GM04504 (cell line): ENCODE data around the gene SND1.
A peak's percentile ranks its signal among the peaks of the same experiment; 100 is the strongest.

Experiments used
- DNase-seq: peaks from one replicate; pipeline ENCODE4 v3.0.0-alpha.2; 2012; ENCODE audit warnings: low read depth

Gene SND1

DNA sequence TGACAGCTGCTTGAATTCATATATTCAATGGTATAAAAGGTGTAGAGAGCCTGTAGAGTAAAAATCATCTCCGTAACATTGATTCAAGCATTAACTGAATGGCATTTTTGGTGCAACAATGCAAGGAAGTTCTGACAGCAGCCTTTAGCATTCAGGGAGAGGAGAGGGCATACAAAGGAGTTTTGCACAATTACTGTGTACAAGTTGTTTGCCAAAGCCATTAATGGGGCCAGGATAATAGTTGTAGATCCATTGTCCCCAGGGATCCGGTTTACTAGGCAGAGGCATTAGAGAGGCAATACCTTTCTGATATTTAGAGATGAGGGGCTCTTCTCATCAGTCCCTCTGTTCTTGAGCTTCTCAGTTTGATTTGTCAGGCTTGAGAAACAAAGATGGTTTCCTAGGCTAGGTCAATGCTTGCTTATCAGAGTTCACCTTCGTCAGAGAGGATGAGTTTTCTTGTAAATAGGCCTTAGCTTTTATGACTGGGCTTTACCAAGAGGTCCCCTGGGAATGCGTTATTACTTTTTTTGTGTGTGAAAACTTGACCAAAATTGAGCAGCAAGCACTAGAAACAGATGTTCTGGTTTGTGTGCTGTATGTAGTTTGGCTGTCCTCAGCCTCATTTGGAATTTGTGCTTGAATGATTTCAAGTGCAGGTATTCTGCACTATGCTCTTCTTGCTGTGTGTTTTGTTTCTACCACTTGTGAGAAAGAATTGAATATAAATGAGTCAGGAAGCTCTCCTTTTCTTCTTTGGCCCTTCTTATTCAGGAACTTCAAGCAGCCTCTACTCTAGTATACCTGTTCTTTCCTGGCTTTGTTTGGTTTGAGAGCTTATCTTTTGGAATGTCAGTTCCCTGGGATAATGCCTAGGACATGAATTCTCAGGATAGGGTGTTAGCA, 32.0 kb downstream of the SND1 start:
- DNase-seq: no peak

DNA sequence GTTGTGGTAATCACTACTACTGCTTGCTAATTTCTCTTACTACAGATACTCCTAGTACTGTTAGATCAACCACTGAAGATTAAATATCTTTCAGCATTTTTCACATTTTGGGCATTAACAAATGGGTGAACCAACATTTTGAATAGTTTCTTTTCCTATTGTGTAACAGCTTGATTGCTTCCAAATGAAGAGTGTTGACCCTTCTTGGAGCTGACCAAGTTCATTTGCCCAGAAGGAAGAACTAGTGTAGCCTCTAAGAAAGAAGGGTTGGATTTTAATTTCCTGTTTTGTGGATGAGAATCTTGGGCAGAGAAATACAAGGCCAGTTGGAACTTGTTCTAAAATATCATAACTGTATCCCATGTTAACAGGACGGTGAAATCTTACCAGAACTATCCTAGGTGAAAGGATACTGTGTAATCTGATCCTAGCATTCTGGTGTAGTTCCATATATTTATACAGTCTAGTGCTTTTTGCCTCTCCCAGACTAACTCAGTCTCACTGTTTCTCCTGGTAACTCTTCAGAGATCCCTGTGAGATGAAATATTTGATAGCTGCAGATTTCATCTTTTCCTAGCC, 37.3 kb downstream of the SND1 start:
- no peak for DNase-seq

DNA sequence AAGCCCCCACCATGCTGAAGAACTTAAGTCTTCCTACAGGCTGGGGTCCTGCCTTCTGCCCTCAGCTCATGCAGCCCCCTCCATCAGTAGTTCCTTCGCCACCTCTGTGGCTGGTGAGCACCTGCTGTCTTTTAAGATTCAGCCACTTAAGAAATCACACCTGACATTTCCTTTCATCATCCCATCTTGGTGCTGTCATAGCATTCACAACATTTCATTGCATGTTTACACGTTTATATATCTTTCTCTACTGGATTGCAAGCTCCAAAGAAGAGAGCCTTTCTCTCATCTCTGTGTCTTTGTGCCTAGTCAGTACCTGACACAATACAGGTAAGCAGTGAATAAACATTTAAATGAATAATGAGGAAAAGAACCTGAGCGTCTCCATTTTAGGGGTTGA, 38.3 kb downstream of the SND1 start:
- no peak for DNase-seq

DNA sequence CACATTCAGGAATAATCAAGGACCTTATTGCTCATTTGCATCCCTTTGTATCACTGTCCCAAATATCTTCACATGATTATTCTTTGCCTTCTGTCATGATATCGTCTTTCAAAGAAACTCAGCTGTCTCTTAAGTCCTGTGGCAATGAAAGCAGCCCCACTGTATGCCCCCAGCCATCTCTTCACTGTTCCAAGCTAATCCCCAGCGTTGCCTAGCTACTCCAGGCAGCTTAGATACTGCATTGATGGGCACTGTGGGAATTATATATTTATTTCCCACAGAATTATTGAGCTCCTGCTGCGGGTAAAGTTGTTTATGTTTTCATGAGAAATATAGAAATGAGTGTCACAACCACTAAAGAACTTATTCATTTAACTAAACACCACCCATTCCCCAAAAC, 38.8 kb downstream of the SND1 start:
- no peak for DNase-seq

DNA sequence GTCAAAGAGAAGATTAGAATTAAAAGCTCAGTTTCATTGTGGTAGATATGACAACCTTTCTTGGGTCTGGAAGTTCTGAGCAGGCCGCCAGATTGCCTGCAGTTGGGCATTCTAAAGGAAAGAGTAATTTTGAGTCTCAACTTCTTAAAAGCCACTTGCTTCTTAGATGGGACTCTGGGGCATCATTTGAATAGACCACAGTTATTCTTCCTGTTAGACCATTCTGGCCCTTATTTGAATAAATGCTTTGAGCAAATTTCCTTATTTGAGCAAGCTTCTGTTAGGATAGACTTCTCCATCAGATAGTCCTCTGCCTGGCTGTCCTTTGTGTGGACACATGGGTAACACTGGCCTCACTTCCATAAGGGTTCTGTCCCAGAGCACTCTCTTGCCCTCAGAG, 40.2 kb downstream of the SND1 start:
- DNase-seq: no peak

DNA sequence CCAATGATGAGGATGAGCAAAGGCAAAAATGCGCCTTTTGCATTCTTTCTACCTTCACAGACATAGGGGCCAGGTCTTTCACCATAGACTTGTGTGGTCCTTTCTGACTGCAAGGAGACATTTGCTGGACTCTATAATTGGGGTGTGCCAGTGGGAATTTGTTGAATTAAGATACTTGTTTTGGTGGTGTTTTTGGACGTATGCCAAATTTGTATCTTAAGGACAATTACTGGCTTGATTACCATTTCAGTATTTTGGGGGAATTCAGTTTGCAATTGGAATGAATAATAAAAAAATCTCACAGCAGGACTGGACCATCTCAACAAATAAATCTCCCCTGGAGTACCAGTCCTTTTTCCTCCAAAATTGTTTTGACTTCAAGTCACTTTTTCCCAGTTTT, 47.9 kb downstream of the SND1 start:
- no peak for DNase-seq

DNA sequence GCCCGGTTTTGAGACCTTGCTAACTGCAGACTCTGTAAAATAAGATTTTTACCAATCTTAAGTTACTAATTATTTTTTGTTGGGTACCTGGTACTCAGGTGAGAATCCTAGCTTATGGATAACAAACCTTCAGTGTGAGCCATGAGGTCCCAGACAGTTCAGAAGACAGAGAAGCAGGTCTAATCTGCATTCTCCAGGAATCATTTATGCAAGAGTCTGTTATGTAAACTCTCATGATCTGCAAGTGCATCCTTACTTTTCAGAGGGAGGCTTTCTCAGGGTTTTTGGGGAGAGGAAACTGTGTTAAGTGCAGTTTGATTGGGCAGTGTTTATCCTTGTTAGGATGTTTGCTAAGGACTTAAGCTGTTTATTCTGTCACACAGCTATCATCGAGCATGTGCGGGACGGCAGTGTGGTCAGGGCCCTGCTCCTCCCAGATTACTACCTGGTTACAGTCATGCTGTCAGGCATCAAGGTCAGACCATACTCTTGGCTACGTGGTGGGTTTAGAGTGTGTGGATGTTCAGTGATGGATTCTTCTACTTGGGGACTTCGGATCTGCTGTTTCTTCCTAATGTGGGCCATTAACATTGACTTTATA, 50.2 kb downstream of the SND1 start:
- no peak for DNase-seq

DNA sequence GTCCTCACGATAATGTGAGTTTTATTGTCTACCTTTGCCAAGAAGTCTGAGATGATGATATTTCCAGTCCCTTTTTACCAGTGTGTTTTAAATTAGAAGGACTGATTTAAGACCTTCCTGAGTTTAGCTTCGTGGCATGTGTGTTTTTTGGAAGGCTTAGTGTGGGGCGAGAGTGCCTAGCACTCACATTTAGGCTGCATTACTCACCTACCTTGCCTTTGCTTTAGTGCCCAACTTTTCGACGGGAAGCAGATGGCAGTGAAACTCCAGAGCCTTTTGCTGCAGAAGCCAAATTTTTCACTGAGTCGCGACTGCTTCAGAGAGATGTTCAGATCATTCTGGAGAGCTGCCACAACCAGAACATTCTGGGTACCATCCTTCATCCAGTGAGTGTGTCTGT, 50.9 kb downstream of the SND1 start:
- peak; percentile 32 for DNase-seq

DNA sequence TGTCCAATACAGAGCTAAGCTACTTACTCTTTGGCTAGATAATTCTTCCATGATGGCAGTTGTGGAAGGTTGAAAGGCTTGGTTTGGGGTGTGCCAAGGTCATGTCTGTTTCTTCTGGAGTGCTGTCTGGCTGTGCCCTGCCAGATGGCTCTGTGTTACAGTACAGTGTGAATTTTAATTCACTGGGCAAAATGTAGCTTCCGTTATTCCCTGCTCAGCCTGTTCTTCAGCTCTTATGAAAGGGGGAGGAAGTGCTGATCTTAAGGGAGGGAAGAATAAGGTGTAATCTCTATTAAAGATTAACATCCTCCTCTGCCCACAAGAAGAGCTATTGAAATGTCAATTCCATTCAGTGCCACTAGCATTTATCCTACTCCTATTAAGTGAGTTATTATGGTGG, 52.2 kb downstream of the SND1 start:
- no peak for DNase-seq

DNA sequence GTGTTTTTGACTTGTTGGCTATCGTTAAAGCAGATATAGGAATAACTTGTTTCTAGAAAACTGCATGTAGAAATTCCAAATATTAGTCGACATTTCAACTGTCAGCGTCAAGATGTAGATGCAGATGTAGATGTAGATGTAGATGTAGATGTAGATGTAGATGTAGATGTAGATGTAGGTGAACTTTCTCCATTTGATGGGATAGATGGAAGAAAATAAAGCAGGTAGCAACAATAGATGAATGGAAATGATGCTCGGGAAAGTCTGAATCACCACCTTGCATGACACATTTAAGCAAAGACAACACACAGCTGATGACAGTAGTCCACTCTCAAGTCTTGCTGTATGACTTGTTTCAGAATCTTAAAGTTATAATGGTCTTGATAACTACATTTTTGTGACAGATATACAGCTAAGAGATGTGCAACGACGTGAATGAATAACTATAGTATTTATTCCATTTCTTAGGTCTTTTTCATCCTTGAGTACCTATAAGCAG, 53.5 kb downstream of the SND1 start:
- DNase-seq: no peak

DNA sequence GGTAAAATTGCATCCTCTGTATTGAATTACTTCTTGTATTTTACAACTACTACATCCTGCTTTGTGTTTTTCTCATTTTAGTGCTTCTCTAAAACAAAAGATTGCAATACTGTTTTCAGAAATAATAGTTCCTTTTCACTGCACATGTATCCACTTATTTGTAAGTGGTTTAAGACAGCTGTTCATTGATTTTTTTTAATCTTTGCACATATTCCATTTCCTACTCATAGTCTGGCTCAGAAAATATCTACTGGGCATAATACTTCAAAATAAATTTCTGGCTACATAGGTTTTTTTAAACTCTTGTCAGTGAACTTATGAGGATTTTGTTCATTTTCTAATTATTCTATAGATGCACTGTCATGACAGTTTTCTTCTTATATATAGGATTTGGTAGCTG, 54.8 kb downstream of the SND1 start:
- DNase-seq: no peak

DNA sequence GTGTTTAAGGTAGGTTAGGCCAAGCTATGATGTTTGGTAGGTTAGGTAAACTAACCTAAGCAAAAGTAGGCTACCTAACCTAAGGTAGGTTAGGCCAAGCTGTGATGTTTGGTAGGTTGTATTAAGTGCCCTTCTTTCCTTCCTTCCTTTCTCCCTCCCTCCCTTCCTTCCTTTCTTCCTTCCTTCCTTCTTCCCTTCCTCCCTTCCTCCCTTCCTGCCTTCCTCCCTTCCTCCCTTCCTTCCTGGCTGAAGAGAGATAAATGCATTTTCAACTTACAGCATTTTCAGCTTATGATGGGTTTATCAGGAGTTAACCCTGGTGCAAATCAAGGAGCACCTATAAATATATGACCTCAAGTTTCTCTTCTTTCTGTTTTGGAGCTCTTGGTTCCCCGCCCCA, 56.2 kb downstream of the SND1 start:
- no peak for DNase-seq

DNA sequence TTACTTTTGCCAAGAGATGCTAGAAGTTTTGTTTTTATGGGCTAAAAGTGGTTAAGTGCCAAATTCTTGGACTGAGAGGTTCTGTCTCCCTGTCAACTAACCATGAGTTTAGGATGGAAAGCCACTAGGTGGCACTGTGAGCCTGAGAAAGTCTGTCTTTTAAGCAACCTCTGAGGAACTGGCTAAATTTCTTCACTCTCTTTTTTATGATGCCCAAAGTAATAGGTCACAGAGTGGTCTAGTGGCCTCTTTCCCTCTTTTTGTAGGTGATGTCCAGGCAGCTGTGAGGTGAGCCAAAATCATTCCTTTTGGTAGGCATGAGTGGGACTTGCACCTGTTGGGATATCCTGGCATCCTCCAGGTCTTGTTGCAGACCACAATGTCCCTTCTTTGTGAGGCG, 56.8 kb downstream of the SND1 start:
- peak; percentile 92 for DNase-seq

DNA sequence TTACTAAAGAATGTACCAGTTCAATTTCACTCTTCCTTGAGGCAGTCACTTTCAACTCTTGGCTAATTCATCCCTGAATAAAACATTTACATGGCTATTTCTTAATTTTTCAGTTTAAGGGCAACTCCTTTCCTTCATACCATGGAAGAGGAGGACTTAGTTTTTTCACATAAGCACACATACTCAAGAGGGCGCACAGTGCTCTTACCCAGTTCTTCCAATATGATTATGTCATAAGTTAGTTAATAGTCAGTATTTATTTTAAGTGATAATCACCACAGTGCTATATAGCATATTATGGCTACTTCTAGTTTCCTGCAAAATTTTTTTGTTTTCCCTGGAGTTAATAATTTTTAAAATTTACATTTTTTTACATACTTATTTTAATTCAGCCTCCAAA, 58.6 kb downstream of the SND1 start:
- DNase-seq: no peak

DNA sequence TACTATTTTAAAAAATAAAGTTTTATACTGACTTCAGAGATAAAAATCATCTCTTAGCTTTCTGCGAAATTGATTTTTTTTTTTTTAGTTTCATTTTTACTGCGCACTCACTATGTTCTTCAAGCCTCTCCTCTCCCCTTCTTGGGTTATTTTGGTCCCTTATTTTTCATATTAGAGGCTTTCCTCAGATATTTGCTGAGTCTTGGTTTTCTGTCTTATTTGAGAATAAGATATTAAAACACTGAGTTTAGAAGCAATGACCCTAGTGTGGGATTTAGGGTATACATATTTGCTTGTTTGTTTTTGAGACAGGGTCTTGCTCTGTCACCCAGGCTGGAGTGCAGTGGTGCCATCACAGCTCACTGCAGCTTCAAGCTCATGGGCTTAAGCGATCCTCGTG, 59.9 kb downstream of the SND1 start:
- DNase-seq: no peak

DNA sequence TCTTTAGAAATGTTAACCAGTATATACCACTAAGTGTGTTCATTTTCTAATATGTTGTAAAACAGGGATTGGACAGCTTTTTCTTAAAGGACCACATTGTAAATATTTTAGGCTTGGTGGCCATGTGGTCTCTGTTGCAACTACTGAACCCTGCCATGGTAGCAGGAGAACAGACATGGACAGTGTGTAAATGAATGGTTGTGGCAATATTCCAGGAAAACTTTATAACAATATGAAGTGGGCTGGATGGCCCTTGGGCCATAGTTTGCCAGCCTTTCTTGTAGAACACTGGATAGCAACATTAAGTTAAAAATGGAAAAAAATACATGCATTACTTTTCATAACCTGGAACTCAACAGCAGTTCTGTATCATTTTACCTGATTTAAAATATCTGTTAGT, 61.0 kb downstream of the SND1 start:
- no peak for DNase-seq

DNA sequence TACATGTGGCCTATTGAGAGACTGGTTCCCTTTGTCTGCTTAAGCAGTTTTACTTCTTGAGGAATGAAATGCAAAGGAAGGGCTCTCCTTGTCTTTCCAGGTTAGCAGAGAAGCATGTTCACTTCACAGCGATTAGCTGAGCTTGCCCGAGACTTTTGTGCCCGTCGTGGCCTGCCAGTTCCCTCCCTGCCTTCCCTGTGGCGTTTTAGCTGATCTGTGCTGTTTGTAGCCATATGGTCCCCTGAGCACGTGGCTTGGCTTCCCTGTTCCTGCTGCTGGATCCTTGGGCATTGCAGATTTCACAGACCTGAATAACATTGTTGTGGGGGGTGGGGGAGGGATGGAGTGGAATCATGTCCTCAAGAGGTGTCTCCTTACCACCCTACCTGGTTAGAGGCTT, 61.8 kb downstream of the SND1 start:
- no peak for DNase-seq

DNA sequence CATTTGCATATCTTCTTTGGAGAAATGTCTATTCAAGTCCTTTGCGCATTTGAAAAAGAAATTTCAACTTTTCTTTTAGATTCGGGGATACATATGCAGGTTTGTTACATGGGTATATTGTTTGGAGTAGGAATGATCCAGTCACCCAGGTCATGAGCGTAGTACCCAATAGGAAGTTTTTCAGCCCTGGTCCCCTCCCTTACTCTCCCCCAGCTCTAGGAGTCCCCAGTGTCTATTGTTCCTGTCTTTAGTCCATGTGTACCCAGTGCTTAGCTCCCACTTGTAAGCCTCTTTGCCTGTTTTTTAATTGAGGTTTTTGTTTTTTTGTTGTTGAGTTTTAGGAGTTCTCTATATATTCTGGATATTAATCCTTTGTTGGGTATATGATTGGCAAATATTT, 63.3 kb downstream of the SND1 start:
- DNase-seq: no peak

DNA sequence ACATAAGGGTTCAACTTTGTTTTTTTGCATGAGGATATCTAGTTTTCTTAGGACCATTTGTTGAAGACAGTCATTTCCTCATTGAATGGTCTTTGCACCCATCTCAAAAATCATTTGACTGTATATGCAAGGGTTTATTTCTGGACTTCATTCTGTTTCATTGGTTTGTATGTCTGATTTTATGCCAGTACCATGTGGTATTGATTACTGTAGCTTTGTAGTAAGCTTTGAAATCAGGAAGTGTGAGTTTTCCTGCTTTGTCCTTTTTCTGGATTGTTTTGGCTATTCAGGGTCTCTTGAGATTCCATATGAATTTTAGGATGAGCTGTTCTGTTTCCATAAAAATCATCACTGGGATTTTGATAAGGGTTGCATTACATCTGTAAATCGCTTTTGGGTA, 63.9 kb downstream of the SND1 start:
- no peak for DNase-seq

DNA sequence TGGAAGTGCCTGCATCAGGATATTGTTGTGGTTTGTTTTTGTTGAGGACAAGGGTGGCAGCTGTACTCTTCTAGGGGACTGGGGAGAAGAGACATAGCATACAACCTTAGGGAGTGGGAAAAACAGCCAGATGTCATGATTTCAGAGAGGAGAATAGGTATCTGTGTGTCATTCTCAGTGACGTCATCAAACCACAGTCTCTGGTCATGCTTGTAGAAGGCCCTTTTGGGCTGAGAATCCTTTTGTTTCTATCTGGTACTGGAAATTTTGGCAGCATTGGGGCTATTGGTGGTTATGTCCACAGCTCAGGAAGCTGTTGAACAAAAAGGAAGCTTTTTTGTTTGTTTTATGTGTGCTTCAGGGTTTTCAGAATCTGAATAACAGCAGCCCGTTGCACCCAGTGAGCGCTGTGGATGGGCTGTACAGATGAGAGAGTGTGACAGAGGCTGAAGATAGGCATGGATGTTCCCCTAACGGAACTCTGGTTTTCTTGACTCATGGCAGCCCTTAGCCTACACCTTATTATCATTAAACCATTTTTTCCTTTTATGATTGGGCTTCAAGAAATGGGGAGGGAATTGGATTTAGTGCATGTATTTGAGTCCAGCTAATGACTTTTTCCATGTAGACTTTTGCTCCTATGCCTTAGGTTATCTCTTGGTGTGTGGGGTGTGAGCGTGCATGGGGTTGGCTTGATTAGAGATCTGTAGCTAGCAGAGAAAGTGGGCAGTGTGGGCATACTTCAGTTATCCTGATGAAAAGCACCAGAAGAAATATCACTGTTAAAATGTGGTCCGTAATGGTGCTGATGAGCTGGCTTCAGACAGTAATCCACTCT, 65.7 kb downstream of the SND1 start:
- DNase-seq: no peak

DNA sequence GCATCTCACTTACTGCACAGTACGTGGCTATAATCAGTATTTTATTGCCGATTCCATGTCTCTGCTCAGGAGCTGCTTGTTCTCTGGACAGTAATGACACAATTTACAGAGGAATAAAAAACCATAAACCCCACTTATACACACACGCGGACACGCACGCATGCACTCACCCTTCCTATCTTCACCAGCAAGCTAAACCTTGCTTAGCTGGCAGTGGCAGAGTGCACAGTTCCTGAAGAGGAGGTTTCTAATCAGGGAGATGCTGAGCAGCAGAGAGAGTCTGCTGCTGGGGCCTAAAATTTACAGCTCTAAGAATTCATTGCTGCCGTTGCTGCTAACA, 66.3 kb downstream of the SND1 start:
- DNase-seq: no peak

DNA sequence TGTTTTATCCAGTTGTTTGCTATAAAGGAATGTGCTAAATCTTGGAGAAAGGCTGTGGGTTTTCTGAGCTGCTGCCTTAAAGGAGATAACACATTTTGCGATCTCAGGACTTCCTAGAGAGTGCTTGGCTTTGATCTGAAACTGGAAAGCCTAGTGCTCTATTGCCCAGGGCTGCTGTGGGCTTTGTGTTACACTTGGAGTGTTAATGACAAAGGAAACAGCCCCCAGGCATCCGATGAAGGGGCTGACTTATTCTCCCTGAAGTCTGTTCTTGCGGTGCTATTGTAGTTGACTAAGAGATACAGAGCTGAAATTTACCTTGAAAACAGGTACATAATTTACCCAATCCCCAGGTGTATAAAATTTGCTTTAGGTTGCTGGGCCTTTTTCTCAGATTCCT, 74.5 kb downstream of the SND1 start:
- no peak for DNase-seq
